ENCODE measurements around the gene CACNB4. TPM values are rescaled to one million over a fixed set of nuclear protein-coding genes. Genes with fewer than 3 reads are reported as not detected.

The CACNB4 gene
- total RNA-seq, 1 experiment from 2014 or later = 2.0 TPM

DNA sequence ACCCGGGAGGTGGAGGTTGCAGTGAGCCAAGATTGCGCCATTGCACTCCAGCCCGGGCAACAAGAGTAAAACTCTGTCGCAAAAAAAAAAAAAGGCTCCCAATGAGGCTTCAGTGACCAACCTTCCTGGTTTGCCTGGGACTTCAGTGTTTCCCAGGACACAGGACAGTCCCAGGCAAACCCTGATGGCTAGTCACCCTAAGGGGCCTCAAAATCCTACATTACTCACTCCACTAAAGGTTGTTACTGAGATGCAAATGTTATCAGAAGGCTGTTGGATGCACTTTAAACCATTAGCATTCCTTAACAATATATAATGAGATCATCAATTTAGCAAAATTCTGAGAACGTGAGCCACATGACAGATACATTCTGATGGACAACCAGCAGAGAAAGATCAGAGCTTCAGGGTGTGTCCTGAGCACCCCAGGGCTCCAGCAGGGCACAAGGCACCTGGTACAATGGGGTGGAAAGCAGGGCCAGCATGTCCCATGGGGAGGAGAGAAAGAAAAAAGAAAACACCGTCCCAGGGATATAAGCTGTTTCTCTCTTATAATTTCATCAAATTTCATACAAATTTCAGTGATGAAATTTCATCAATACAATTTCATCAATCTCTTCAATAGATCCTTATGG lies 152.5 kb downstream of the CACNB4 start:
- CTCF ChIA-PET = no interaction called here

More for the DNA sequence above, 152.5 kb downstream of the CACNB4 start:
- intact Hi-C loops (cut with micrococcal nuclease) = no loop called here
- Histone ChIP-seq H3K9me3 (ENCODE audit: control insufficient read depth in 1 of 2, insufficient read depth in 1 of 2, low read depth in 1 of 2, low read length in 2 of 2) (no peaks in the 10 kb centered on the region), H3K4me1 (ENCODE audit: control insufficient read depth in 1 of 2, insufficient read depth in 2 of 2, low read length in 2 of 2) (0 out of 4 replicates have a peak, but pooled peaks cover 0 to 2% of the 10 kb centered on the region in 2 experiments), H3K36me3 (ENCODE audit: control insufficient read depth in 1 of 2, insufficient read depth in 2 of 2, low read length in 2 of 2) (no peaks in the 10 kb centered on the region), H3K4me2 (ENCODE audit: low read length) (no peak overlapping the region), H3K4me3 (replicated peaks in 1 of 2; ENCODE audit: low read depth in 1 of 2, low read length in 2 of 2) (no peak overlapping the region), H3K79me2 (ENCODE audit: insufficient read depth, low read length) (no peaks in the 10 kb centered on the region), H3K27me3 (ENCODE audit: insufficient read depth, low read length) (no peaks in the 10 kb centered on the region), H2AFZ (ENCODE audit: low read depth, low read length, poor library complexity, severe bottlenecking) (no peak overlapping the region), H3K9me2 (ENCODE audit: insufficient read depth) (no peaks in the 10 kb centered on the region), H3K27ac (ENCODE audit: low read depth, low read length) (no peak overlapping the region), H4K20me1 (ENCODE audit: insufficient read depth) (no peaks in the 10 kb centered on the region), H3K9ac (ENCODE audit: low read length) (no peak overlapping the region)
- no peak for DNase-seq (ENCODE audit: low read depth, low spot score)
- ChIA-PET POLR2A (no interaction called here), RAD21 (ENCODE audit: low non-redundant PET in 1 of 2, low total read pairs in 2 of 2, uncharacterized antibody in 2 of 2, unreplicated experiment in 2 of 2) (no interaction called here)
- no TSS peak for BruUV-seq (replicated peaks)
- TF ChIP-seq EZH2 (IDR thresholded peaks at IDR 0.05) = no peak
- no peak for TF ChIP-seq ELF1 (IDR thresholded peaks at IDR 0.05; ENCODE audit: borderline replicate concordance, low read depth)
- TF ChIP-seq JUND (IDR thresholded peaks at IDR 0.05) = no peak
- TF ChIP-seq POLR2AphosphoS5 (IDR thresholded peaks at IDR 0.05; ENCODE audit: low read depth, low read length) = no peak
- no peak for TF ChIP-seq ZNF274 (IDR thresholded peaks at IDR 0.05; ENCODE audit: low read depth, low read length)
- TF ChIP-seq, protein P1, sequence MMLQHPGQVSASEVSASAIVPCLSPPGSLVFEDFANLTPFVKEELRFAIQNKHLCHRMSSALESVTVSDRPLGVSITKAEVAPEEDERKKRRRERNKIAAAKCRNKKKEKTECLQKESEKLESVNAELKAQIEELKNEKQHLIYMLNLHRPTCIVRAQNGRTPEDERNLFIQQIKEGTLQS (IDR thresholded peaks at IDR 0.05) = no peak
- TF ChIP-seq CBX3 (IDR thresholded peaks at IDR 0.05; ENCODE audit: low read depth) = no peak
- TF ChIP-seq FOSL1 (IDR thresholded peaks at IDR 0.05; ENCODE audit: low read depth) = no peak
- TF ChIP-seq EGR1 (IDR thresholded peaks at IDR 0.05; ENCODE audit: low read depth) = no peak
- TF ChIP-seq SIN3A (IDR thresholded peaks at IDR 0.05; ENCODE audit: low read depth) = no peak
- TF ChIP-seq, protein P2, sequence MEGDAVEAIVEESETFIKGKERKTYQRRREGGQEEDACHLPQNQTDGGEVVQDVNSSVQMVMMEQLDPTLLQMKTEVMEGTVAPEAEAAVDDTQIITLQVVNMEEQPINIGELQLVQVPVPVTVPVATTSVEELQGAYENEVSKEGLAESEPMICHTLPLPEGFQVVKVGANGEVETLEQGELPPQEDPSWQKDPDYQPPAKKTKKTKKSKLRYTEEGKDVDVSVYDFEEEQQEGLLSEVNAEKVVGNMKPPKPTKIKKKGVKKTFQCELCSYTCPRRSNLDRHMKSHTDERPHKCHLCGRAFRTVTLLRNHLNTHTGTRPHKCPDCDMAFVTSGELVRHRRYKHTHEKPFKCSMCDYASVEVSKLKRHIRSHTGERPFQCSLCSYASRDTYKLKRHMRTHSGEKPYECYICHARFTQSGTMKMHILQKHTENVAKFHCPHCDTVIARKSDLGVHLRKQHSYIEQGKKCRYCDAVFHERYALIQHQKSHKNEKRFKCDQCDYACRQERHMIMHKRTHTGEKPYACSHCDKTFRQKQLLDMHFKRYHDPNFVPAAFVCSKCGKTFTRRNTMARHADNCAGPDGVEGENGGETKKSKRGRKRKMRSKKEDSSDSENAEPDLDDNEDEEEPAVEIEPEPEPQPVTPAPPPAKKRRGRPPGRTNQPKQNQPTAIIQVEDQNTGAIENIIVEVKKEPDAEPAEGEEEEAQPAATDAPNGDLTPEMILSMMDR (IDR thresholded peaks at IDR 0.05 in 2 of 3, conservative IDR thresholded peaks at IDR 0.05 in 1 of 3; ENCODE audit: borderline replicate concordance in 1 of 3, insufficient read depth in 1 of 3, low read depth in 2 of 3, low read length in 2 of 3) = no peak
- TF ChIP-seq, protein P3, sequence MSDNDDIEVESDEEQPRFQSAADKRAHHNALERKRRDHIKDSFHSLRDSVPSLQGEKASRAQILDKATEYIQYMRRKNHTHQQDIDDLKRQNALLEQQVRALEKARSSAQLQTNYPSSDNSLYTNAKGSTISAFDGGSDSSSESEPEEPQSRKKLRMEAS (IDR thresholded peaks at IDR 0.05) = no peak
- no peak for TF ChIP-seq SP1 (IDR thresholded peaks at IDR 0.05; ENCODE audit: low read depth)
- TF ChIP-seq SRF (IDR thresholded peaks at IDR 0.05; ENCODE audit: low read depth) = no peak
- no peak for ATAC-seq

Data from HCT116 (cell line).